Skin epidermis (tissue), 12 donors: ENCODE measurements around the gene RMND1.
"Not testable (repeated sequence)": the region's sequence is repeated elsewhere in the genome, so short reads cannot be mapped to it uniquely, and the experiment has no call there.

Experiments
- H3K27ac ChIP-seq, 21 experiments: fragments of 200-600 bp; sonication (generic) in 11 of 21; one replicate each; pipeline ENCODE4 v1.5.0; 2020; ENCODE audit warnings: mild to moderate bottlenecking in 3 of 21, inconsistent platforms in 2 of 21, moderate library complexity in 2 of 21
- H3K4me3 ChIP-seq, 7 experiments: fragments of 200-600 bp; sonication (generic) in 2 of 7; one replicate each; pipeline ENCODE4 v1.5.0; 2020; ENCODE audit warnings: inconsistent platforms in 2 of 7, mild to moderate bottlenecking in 2 of 7, moderate library complexity in 1 of 7

Gene RMND1

GRCh38 chr6:151359486-151359885 is 92.4 kb downstream of the RMND1 start:
- Histone ChIP-seq H3K27ac (no peak overlapping the region), H3K4me3 (no peak overlapping the region)

DNA sequence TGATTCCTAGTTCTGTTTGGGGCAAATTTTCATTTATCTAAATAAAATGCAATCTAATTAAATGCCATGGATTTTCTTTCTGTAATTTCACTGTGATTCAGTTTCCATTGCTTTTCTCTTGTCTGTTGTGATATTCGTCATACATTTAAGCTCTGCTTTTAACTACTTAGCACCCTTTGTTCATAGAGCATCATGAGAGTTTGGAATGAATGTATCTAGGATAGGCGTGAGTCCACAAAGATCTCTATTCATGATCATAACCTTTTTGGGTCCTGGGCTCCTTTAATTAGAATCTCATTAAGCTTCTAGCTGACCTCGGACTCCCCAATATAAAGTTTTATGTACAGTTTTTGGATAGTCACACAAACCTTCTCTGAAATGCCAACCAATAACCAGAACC is 93.5 kb downstream of the RMND1 start:
- H3K27ac ChIP-seq, result no peak overlapping the region
- no peak overlapping the region for H3K4me3 ChIP-seq

DNA sequence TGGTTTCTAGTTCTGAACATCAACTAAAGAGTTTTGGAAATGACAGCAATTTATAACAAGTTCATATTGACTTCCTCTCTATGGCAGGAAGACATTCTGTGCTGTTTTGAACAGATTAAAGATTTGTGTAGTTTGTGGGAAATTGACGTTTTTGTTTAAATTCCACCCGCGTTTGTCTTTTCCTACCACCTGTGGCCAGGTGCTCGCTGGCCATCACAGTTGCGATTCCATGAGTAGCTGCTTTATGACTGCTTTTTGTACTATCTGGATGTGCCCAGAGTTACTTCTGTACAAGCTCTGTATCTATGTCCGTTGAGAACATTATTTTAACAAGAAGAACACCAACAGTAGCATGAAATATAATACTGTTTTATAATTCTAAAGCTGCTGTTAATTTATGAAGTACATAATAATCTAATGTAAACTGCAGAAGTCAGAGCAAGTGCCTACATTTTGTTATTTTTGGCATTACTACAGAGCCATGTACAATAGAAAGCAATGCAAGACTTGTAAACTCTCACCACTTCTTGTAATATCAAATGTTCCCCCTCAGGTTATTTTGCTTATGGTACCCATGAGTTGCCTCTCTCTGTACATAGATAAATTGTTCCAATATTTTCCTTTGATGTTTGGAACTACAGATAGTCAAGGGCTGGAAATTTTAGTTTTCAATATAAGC is 94.0 kb downstream of the RMND1 start:
- Histone ChIP-seq H3K4me3 (no peak overlapping the region), H3K27ac (no peak overlapping the region)

GRCh38 chr6:151356983-151357382 is 94.9 kb downstream of the RMND1 start:
- not testable (repeated sequence) for H3K4me3 ChIP-seq, H3K27ac ChIP-seq
